ENCODE data around the gene IL17RE. TPM values are rescaled to one million over a fixed set of nuclear protein-coding genes. Genes with fewer than 3 reads are reported as not detected.

IL17RE gene
- total RNA-seq, 4 donors from 2014 or later = 5.9 to 27.9 (median 14.2) TPM

- TF ChIP-seq, protein P1, sequence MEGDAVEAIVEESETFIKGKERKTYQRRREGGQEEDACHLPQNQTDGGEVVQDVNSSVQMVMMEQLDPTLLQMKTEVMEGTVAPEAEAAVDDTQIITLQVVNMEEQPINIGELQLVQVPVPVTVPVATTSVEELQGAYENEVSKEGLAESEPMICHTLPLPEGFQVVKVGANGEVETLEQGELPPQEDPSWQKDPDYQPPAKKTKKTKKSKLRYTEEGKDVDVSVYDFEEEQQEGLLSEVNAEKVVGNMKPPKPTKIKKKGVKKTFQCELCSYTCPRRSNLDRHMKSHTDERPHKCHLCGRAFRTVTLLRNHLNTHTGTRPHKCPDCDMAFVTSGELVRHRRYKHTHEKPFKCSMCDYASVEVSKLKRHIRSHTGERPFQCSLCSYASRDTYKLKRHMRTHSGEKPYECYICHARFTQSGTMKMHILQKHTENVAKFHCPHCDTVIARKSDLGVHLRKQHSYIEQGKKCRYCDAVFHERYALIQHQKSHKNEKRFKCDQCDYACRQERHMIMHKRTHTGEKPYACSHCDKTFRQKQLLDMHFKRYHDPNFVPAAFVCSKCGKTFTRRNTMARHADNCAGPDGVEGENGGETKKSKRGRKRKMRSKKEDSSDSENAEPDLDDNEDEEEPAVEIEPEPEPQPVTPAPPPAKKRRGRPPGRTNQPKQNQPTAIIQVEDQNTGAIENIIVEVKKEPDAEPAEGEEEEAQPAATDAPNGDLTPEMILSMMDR (IDR thresholded peaks at IDR 0.05; ENCODE audit: low read depth) = no peak
Measured at GRCh38 chr3:9915254-9916141, 12.8 kb downstream of the IL17RE start.

- TF ChIP-seq, protein P1 (IDR thresholded peaks at IDR 0.05; ENCODE audit: low read depth) = no peak
Measured at GRCh38 chr3:9916346-9916733, 13.7 kb downstream of the IL17RE start.

DNA sequence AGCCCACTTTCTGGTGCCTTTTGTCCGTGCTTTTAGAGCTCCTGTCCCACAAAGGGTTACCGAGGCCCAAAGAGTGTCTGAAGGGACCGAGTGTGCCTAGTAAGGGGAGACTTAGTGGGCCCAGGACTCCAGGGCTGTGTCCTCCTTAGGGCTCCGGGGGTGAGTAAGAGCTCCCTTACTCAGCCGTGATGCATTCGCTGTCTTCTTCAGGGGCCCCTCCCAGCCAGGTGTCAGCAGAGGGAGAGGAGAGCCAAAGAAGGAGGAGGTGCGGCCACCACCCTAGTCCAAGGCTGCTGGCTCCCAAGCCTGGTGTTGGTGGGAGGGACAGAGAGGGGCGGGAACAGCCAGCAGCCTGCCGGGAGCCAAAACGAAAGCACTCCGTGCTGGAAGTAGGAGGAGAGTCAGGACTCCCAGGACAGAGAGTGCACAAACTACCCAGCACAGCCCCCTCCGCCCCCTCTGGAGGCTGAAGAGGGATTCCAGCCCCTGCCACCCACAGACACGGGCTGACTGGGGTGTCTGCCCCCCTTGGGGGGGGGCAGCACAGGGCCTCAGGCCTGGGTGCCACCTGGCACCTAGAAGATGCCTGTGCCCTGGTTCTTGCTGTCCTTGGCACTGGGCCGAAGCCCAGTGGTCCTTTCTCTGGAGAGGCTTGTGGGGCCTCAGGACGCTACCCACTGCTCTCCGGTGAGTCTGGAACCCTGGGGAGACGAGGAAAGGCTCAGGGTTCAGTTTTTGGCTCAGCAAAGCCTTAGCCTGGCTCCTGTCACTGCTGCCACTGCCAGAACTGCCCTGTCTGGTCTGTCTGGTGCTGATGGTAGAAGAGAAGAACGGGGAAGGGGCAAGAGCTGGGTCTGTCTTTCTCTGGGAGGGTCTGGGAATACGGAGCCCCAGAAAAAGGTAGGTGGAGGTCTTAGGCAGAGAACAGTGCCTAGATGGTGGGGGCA, 14.4 kb downstream of the IL17RE start, which contains the start of gene IL17RC:
TSS of gene IL17RC (plus strand) at position 365 of the 947 bp plus-strand sequence. CDS start at position 583, 218 bp downstream.
- TF ChIP-seq, protein P1 (IDR thresholded peaks at IDR 0.05; ENCODE audit: low read depth) = no peak

DNA sequence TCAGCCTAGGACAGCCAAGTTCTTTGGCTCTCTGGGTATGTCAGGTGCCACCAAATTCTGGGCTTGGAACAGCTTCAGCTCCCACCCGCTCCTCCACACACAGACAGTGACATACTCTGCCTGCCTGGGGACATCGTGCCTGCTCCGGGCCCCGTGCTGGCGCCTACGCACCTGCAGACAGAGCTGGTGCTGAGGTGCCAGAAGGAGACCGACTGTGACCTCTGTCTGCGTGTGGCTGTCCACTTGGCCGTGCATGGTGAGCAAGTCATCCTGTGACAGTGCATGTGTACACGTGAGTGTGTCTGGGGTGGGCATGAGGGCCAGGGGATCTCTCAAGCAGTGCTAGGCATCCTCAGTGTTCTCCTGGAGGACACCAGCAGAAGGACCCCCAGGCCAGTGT, 15.2 kb downstream of the IL17RE start:
- TF ChIP-seq, protein P1 (IDR thresholded peaks at IDR 0.05; ENCODE audit: low read depth) = no peak

DNA sequence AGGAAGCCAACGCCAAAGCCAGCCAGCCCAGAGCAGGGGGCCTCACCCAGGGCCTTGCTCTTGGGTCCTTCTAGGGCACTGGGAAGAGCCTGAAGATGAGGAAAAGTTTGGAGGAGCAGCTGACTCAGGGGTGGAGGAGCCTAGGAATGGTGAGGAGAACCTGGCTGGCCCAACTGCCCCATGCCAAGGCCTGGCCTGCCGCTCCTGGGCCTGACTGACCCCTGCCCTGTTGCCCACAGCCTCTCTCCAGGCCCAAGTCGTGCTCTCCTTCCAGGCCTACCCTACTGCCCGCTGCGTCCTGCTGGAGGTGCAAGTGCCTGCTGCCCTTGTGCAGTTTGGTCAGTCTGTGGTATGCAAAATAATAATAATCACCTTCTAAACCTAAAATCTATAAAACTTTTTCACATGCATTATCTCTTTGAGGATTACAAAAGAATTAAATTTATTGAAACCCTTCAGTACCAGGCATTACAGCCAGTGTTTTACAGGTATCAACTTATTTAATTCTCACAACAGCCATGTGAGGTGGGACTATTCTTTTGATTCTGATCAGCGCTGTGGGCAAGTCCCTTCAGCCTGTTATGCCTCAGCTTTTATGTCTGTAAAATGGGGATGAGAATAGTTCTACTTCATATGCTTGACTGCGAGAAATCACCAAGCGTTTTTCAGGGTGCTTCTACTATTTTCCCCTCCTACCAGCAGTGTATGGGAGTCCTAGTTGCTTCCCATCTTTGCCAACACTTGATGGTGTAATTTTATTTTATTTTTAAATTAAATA, 15.8 kb downstream of the IL17RE start:
- TF ChIP-seq, protein P1 (IDR thresholded peaks at IDR 0.05; ENCODE audit: low read depth) = no peak

DNA sequence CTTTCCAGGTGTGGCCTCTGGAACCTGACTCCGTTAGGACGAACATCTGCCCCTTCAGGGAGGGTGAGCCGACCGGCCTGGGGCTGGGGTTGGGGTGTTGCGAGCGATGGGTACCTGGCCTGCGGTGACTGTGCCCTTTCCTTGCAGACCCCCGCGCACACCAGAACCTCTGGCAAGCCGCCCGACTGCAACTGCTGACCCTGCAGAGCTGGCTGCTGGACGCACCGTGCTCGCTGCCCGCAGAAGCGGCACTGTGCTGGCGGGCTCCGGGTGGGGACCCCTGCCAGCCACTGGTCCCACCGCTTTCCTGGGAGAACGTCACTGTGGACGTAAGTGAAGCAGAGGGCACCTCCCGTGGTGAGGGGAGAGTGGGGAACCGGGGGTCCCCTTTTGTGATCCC, 25.5 kb downstream of the IL17RE start:
- TF ChIP-seq, protein P1 (IDR thresholded peaks at IDR 0.05; ENCODE audit: low read depth) = no peak

Data from subcutaneous adipose tissue (tissue), 4 donors.